Caco-2 (cell line): ENCODE results near the gene NTNG1. TPM values are rescaled to one million over a fixed set of nuclear protein-coding genes. Genes with fewer than 3 reads are reported as not detected.

Experiments
- BruUV-seq: library from RNA; stranded (reverse); fragments of 400-500 nt; replicated peaks from 2 replicates; lab custom pipeline; 2021; lab: Mats Ljungman, UMichigan
- CTCF ChIA-PET: fragments of 300-600 bp; sonication (Branson Sonifier 250); formaldehyde crosslinking; loops from one replicate; lab custom pipeline; 2022; ENCODE audit warnings: antibody characterized with exemption; lab: Charles Lee
- POLR2A ChIA-PET: fragments of 300-600 bp; sonication (Branson Sonifier 250); formaldehyde crosslinking; loops from one replicate; lab custom pipeline; 2022; ENCODE audit warnings: antibody characterized with exemption; lab: Charles Lee
- DNase-seq, 2 experiments: peaks; one replicate each; pipeline versions ENCODE4 v3.0.0 to v3.0.0-alpha.2; 2020 to 2022
- H3K27me3 ChIP-seq: replicated peaks from 2 replicates; pipeline ENCODE4 v1.6.0; 2011; ENCODE audit warnings: low read length; ENCODE audit not compliant: control insufficient read depth, insufficient read depth
- H3K36me3 ChIP-seq: 2 replicates; pipeline ENCODE4 v1.5.1; 2011; ENCODE audit warnings: low read length; ENCODE audit not compliant: control insufficient read depth, insufficient read depth
- H3K4me1 ChIP-seq: fragments of 250-450 bp; sonication (Bioruptor Pico); 2 replicates; pipeline ENCODE4 v1.5.1; 2020; ENCODE audit warnings: mild to moderate bottlenecking
- H3K4me3 ChIP-seq: 2 replicates; pipeline ENCODE4 v1.5.1; 2011; ENCODE audit warnings: low read depth, mild to moderate bottlenecking, control low read depth, low read length
- H3K9me3 ChIP-seq: fragments of 250-450 bp; sonication (Bioruptor Pico); 2 replicates; pipeline ENCODE4 v1.5.1; 2020; ENCODE audit warnings: mild to moderate bottlenecking, moderate library complexity
- H3K27ac Mint-ChIP-seq: one replicate; pipeline ENCODE4 v1.8.0; 2022; ENCODE audit warnings: mixed read lengths; ENCODE audit not compliant: unreplicated experiment
- H3K27me3 Mint-ChIP-seq: one replicate; pipeline ENCODE4 v1.8.0; 2022; ENCODE audit warnings: mixed read lengths; ENCODE audit not compliant: insufficient read depth, unreplicated experiment
- H3K36me3 Mint-ChIP-seq: one replicate; pipeline ENCODE4 v1.8.0; 2022; ENCODE audit warnings: mild to moderate bottlenecking, mixed read lengths; ENCODE audit not compliant: insufficient read depth, unreplicated experiment
- H3K4me1 Mint-ChIP-seq: one replicate; pipeline ENCODE4 v1.8.0; 2022; ENCODE audit warnings: low read depth, mixed read lengths; ENCODE audit not compliant: unreplicated experiment
- H3K4me3 Mint-ChIP-seq: one replicate; pipeline ENCODE4 v1.8.0; 2022; ENCODE audit warnings: mild to moderate bottlenecking, moderate library complexity, mixed read lengths; ENCODE audit not compliant: unreplicated experiment
- H3K9me3 Mint-ChIP-seq: one replicate; pipeline ENCODE4 v1.8.0; 2022; ENCODE audit warnings: mixed read lengths; ENCODE audit not compliant: unreplicated experiment
- intact Hi-C: fragments of 100-400 bp; cut with micrococcal nuclease; formaldehyde crosslinking; loops from one replicate; pipeline ENCODE4 v1.10.0; 2022; ENCODE audit not compliant: unreplicated experiment
- total RNA-seq: library from RNA; stranded (reverse); gene quantifications from 2 replicates; pipeline ENCODE4 v1.2.3, GENCODE V29; 2022
- TF ChIP-seq, protein P1 (sequence below), 2 experiments: fragments of 200-600 bp in 1 of 2; IDR thresholded peaks; 1 replicate in 1 of 2; 2 replicates in 1 of 2; pipeline versions ENCODE4 v1.5.1 to v1.8.0; 2011 to 2022; ENCODE audit warnings: antibody characterized with exemption in 1 of 2, control low read depth in 1 of 2, inconsistent platforms in 1 of 2, low read depth in 1 of 2, low read length in 1 of 2, mild to moderate bottlenecking in 1 of 2, moderate library complexity in 1 of 2; ENCODE audit not compliant: insufficient read depth in 1 of 2, severe bottlenecking in 1 of 2, unreplicated experiment in 1 of 2

Gene NTNG1
- total RNA-seq, 1 experiment from 2014 or later = not detected

DNA sequence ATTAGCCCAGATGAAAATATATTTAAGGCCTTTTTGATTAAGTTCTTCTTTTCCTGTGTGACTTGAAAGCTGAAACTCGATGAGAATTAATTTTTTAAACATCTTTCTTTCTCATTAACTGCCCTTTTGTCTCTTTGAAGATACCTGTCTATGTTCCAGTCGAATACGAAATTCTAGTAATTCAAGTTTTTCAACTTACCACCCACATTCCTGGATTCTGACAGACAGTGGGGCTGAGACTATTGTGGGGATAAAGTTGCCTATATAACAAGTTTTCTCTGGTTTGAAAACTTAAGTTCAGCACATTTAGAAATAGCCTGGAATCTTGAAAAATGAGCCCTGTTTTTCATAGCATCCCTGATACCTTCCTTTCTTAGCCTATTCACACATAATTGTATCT, 114.6 kb downstream of the NTNG1 start:
- H3K9me3 ChIP-seq = no peaks in the 10 kb centered on the region
- intact Hi-C loops = no loop called here
- no peaks in the 10 kb centered on the region for H3K27me3 ChIP-seq
- Mint-ChIP-seq H3K27ac (no peak overlapping the region), H3K4me3 (no peak overlapping the region), H3K27me3 (peaks cover 10% of the 10 kb centered on the region), H3K36me3 (no peaks in the 10 kb centered on the region), H3K9me3 (no peaks in the 10 kb centered on the region), H3K4me1 (no peaks in the 10 kb centered on the region)
- H3K36me3 ChIP-seq = no peaks in the 10 kb centered on the region
- CTCF ChIA-PET = no interaction called here
- TF ChIP-seq, protein P1, sequence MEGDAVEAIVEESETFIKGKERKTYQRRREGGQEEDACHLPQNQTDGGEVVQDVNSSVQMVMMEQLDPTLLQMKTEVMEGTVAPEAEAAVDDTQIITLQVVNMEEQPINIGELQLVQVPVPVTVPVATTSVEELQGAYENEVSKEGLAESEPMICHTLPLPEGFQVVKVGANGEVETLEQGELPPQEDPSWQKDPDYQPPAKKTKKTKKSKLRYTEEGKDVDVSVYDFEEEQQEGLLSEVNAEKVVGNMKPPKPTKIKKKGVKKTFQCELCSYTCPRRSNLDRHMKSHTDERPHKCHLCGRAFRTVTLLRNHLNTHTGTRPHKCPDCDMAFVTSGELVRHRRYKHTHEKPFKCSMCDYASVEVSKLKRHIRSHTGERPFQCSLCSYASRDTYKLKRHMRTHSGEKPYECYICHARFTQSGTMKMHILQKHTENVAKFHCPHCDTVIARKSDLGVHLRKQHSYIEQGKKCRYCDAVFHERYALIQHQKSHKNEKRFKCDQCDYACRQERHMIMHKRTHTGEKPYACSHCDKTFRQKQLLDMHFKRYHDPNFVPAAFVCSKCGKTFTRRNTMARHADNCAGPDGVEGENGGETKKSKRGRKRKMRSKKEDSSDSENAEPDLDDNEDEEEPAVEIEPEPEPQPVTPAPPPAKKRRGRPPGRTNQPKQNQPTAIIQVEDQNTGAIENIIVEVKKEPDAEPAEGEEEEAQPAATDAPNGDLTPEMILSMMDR (IDR thresholded peaks at IDR 0.05; ENCODE audit: insufficient read depth in 1 of 2, low read depth in 1 of 2, low read length in 1 of 2, severe bottlenecking in 1 of 2, unreplicated experiment in 1 of 2) = no peak
- no peak for DNase-seq
- no TSS peak for BruUV-seq
- H3K4me1 ChIP-seq = no peaks in the 10 kb centered on the region
- POLR2A ChIA-PET = no interaction called here
- H3K4me3 ChIP-seq = no peak overlapping the region

GRCh38 chr1:107262467-107263286, 121.8 kb downstream of the NTNG1 start:
- Histone ChIP-seq H3K27me3 (no peaks in the 10 kb centered on the region), H3K36me3 (no peaks in the 10 kb centered on the region), H3K4me3 (no peak overlapping the region), H3K9me3 (no peaks in the 10 kb centered on the region), H3K4me1 (no peaks in the 10 kb centered on the region)
- Mint-ChIP-seq H3K36me3 (no peaks in the 10 kb centered on the region), H3K4me3 (no peak overlapping the region), H3K9me3 (no peaks in the 10 kb centered on the region), H3K27ac (no peak overlapping the region), H3K4me1 (no peaks in the 10 kb centered on the region), H3K27me3 (no peaks in the 10 kb centered on the region)
- no TSS peak for BruUV-seq
- no peak for DNase-seq
- intact Hi-C loops = no loop called here
- POLR2A ChIA-PET = no interaction called here
- CTCF ChIA-PET = no interaction called here
- TF ChIP-seq, protein P1 (IDR thresholded peaks at IDR 0.05; ENCODE audit: insufficient read depth in 1 of 2, low read depth in 1 of 2, low read length in 1 of 2, severe bottlenecking in 1 of 2, unreplicated experiment in 1 of 2) = no peak

DNA sequence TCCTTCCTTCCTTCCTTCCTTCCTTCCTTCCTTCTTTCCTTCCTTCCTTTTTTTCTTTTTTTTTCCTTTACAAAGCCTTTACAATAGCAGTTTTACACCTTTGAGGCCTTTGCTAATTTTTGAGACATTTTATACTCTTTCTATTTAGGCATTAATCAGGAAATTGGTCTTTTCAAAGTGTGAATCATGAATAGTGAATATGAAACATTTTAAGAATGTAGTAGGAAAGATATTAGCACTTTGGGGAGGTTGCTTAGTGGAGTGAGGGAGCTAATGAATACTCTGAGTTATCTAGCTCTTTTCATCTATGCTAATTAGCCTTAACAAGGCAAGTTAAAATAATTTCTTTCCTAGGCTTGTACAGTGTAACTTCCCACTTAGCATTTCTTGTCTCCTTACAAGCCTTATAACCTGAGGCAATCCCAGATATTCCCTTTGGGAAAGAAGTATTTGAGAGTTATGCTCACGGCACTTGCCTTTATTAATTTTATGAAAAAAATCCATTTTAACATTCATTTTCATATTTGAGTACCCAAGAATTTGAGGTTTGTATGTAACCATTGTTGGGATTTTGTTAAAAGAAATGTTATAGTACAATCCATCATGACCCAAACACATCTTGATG, 122.6 kb downstream of the NTNG1 start:
- no peaks in the 10 kb centered on the region for H3K36me3 Mint-ChIP-seq
- ChIA-PET CTCF (no interaction called here), POLR2A (no interaction called here)
- H3K27me3 ChIP-seq = no peaks in the 10 kb centered on the region
- H3K4me3 ChIP-seq = no peak overlapping the region
- no peak overlapping the region for H3K27ac Mint-ChIP-seq
- TF ChIP-seq, protein P1 (IDR thresholded peaks at IDR 0.05; ENCODE audit: insufficient read depth in 1 of 2, low read depth in 1 of 2, low read length in 1 of 2, severe bottlenecking in 1 of 2, unreplicated experiment in 1 of 2) = no peak
- no peaks in the 10 kb centered on the region for H3K27me3 Mint-ChIP-seq
- no peaks in the 10 kb centered on the region for H3K9me3 Mint-ChIP-seq
- intact Hi-C loops = no loop called here
- no peaks in the 10 kb centered on the region for H3K4me1 ChIP-seq
- no peaks in the 10 kb centered on the region for H3K36me3 ChIP-seq
- BruUV-seq = no TSS peak
- no peaks in the 10 kb centered on the region for H3K4me1 Mint-ChIP-seq
- no peaks in the 10 kb centered on the region for H3K9me3 ChIP-seq
- no peak overlapping the region for H3K4me3 Mint-ChIP-seq
- DNase-seq = no peak
